HG03378 (cell line): ENCODE results near the gene PLEKHH1.
"Not testable (repeated sequence)": the region's sequence is repeated elsewhere in the genome, so short reads cannot be mapped to it uniquely, and the experiment has no call there.

Source experiments
- ATAC-seq: cut with Tn5 transposase; IDR thresholded peaks from one replicate; pipeline ENCODE4 v1.9.1; 2021; ENCODE audit warnings: mild to moderate bottlenecking, moderate library complexity; ENCODE audit not compliant: unreplicated experiment

Gene PLEKHH1

DNA sequence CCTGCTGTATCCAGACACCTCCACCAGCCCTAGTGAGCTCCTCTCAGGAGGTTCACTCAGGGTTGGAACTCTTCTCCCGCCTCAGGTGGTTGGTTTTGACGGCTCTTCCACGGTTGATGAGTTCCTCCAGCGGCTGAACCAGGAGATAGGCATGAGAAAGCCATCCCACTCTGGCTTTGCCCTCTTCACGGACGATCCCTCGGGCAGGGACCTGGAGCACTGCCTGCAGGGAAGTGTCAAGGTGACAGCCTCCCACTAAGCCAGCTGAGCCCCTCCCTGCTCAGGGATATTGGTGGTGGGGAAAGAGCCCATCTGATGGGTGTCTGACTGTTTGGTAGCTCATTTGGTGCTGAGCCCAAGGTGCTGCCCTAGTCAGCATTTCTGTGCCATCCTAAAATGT is 46.5 kb downstream of the PLEKHH1 start:
- no peak for ATAC-seq

DNA sequence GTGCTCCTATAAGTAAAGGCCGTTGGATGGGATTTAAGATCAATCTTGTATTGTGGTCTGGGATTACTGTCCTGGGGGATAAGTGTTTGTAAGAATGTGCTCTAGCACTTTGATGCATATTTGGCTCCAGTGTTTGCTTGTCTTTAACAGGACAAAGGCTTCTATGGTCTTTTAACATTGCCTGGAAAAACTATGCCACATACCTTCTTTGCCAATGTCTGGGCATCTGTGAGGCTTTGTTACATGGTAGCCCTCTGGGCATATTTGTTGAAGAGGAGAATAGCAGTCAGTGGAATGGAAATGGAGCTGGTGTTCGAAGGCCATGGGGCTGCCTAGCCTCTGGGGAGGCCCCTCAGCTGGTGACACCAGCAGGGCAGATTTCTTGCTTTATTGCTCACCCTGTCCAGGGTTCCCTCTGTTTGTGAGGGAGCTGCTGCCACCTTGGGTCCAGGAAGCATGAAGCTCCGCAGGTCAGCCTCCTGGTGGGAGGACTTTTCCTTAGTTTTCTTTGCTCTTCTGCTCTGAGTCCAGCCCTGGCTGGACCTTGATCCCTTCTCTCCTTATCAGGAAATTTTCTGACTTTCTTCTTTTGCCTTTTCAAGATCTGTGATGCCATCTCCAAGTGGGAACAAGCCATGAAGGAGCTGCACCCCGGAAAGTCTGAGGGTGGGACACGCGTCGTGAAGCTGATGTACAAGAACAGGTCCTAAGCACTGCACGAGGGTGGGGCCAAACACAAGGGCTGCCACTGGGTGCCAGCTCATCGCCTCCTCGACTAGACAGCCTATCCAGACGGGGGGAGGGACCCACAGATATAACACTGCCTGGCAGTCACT is 47.5 kb downstream of the PLEKHH1 start:
- no peak for ATAC-seq

DNA sequence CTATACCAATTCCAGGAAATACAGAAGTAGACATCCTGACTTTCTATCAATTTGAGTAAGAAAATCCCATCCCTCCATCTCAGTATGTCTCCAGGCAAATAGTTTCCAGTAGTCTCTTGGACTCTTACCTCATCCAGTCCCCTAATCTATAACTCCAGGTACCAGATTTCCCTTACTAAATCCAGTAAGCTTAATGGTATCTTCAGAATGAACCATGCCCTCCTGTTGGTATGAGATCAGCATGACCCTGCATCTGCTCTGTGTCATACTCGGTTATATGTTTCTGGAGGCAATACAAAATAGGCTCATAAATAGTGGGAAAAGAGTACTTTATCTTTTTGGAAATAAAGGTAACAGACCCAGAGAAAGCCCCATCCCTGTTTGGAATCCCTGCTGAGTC is 48.6 kb downstream of the PLEKHH1 start:
- no peak for ATAC-seq

- no peak for ATAC-seq
These were observed 49.0 kb downstream of the PLEKHH1 start for GRCh38 chr14:67582061-67582460.

- ATAC-seq, result peak; percentile 51
These were observed 50.9 kb downstream of the PLEKHH1 start for GRCh38 chr14:67583711-67584644.

DNA sequence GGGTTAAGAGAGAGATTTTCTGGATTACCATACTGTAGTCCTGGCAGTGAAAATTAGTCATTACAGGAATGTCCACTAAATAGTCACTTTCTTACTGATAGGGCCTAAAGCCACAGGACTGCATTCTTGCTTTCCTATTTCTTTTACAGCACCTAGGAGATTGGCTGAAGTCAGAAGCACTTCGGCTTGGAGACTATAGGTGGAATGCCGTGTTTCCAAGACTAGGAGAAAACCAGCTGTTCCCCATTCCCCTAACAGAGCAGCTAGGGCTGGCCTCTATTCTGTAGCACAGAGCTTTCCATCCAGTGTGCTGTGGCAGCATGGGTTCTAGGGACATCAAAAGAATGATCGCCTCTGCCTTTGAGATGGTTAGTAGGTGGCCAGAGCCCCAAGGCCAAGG is 51.9 kb downstream of the PLEKHH1 start:
- no peak for ATAC-seq

DNA sequence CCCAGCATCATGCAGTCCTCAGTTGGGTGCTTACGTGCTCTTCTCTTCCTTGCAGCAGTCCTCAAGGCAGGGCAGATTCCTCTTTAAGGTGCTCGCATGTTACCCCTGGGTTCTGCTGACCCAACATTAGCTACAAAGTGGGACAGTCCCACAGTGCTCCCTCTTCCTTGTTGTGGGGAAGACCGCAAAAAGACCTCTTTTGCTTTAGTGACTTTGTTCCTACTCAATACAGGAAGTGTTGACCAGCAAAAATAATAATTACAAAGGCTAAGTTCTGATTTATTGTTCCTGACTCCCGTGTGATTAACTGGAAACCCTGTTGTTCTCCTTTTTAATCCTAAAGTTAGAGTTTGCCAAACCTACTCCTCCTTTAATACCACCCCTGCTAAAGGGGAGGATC is 53.3 kb downstream of the PLEKHH1 start:
- ATAC-seq, result no peak

GRCh38 chr14:67589204-67589770 is 56.2 kb downstream of the PLEKHH1 start:
- no peak for ATAC-seq

DNA sequence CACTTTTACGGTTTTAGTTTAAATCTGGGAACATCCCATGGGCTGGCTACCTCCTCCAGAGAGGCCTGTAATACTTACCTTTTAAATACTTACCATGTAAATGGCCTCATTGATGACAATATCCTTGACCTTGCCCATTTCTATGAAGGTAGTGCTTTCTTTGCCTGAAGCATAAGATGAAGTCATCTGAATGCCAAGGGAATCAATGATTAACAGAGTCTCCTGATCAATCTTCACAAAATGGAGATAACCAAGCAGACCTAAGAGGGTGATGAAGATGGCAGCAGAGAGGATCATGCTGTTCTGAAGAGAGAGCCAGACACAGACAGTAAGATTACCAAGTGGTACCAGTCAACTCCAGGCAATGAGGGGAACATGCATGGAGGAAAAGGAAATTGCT is 60.6 kb downstream of the PLEKHH1 start:
- ATAC-seq, result not testable (repeated sequence)

GRCh38 chr14:67595392-67595791 is 62.3 kb downstream of the PLEKHH1 start:
- ATAC-seq, result no peak

DNA sequence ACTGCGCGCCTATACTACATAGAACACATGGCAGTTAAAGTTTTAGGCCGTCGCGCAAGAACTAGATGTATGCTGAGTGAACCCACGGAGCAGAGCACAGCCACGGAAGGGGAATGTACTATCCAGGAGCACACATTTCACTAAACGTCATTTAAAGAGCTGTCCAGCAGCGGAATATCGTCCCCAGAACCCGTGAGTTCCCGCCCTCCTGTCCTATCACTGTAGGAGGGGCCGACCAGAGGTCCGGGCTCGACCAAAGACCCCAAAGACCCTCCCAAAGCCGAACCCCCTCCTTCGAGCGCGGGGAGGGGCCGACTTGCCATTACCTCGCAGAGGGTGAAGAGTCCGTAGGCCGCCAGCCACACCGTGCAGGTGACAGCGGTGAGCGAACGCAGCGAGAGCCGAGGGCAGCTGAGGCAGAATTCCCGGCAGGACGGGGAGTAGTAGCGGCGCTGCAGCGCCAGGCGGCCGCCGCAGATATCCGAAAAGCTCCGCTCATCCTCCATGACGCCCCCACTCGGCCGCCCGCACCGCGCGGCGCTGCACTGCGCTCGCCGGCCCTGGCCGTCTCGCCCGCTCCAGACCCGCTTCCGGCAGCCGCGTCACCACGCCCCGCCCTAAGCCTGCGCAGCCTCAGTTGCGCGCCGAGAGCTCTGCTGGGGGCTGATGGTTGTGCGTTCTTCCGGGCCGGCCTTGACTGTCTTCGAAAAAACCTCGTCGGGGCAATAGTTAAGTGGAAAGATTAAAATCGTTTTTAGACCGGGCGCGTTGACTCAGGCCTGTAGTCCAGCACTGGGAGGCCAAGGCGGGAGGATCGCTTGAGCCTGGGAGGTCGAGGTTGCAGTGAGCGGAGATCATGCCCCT is 66.8 kb downstream of the PLEKHH1 start, which contains the start of gene PIGH:
TSS of gene PIGH (minus strand) at position 571 of the 864 bp plus-strand sequence. CDS start at position 506, 65 bp downstream.
- ATAC-seq, result peak; percentile 71

GRCh38 chr14:67600562-67600974 is 67.5 kb downstream of the PLEKHH1 start:
- not testable (repeated sequence) for ATAC-seq

DNA sequence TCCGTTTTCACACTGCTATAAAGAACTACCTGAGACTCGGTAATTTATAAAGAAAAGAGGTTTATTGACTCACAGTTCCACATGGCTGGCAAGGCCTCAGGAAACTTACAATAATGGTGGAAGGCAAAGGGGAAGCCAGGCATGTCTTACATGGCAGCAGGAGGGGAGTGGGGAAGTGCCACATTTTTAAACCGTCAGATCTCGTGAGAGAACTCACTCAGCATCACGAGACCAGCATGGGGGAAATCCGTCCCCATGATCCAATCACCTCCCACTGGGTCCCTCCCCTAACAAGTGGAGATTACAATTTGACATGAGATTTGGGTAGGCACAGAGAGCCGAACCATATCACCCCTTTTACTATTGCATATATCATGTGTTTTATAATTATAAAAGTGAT is 69.0 kb downstream of the PLEKHH1 start:
- ATAC-seq, result no peak

GRCh38 chr14:67602995-67603545 is 70.0 kb downstream of the PLEKHH1 start:
- peak; percentile 70 for ATAC-seq

DNA sequence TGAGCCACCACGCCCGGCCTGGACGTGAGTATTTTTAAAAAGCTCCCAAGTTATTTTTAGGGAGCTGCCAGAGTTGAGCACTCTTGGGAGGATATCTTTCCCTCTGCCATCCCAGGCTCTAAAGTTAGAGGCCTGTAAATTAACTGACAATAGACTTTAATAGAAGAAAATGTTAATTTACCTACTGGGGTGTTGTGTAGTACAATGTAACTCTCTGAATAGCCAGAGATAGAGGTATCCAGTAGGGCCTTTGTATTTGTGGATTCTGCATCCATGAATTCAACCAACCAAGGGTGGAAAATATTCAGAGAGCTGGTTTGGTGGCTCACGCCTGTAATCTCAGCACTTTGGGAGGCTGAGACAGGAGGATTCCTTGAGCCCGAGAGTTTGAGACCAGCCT is 74.6 kb downstream of the PLEKHH1 start:
- no peak for ATAC-seq

DNA sequence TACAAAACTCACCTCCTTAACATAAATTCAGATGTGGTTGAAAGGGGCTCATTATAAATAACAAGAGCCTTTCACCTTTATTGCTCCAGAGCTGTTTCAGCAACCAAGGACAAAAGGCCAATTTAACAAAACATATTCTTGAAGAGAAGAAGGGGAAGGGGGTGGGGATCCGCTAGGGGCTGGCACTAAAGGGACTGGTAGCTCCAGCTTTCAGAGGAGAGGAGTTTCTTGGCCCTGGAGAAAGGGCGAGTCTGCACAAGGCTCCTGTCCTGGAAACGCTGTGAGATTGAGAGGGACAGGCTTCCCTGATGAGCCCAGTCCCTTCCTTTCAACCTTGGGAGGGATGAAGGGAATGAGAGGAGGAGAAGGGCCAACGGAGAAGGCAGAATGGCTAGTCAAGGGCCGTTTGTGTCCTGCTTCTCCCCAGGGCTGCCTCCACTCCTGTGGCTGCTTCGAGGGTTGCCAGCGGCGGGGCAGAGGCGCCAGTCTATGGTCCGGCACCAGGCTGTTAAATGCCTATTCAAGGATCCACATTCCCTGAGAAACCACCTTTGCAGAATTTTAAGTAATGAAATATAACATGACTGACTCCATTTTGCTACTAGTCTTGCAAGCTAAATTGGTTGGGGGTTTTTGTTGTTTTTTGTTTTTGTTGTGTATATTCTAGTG is 76.7 kb downstream of the PLEKHH1 start:
- ATAC-seq, result no peak

DNA sequence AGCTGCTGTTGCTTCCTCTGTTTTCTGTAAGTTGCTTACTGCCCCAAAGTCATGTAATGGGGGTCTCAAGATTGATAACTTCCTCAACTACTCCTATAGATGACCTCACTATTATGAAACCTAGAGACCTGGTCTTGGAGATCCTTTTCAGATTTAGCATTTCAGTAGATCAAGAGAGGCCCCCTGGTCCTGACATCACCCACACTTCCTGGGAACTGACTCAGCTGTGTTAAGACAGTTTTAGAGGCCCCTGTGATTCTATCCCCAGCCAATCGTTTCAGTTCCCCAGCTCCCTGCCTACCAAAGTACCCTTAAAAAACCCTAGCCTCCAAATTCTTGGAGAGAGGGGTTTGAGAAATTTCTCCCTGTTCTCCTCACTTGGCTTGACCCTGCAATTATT is 77.4 kb downstream of the PLEKHH1 start:
- no peak for ATAC-seq

DNA sequence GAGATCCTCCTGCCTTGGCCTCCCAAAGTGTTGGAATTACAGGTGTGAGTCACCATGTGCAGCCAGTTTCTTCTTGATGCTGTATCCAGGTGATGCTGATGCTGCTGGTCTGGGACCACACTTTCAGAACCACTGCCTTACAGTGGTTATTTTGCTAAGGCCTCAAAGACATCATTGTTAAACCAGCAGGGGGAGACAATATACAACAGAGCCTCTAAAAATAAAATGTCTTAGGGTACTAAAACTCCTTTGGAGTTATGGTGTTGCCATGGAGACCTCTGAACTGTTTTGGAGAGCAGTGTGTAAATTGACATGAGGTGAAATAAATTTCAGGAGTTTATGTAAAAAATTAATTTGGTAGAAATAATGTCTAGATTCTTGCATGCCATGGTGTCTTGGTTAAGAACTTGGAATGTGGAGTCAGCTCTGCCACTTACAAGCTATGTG is 85.5 kb downstream of the PLEKHH1 start:
- ATAC-seq, result no peak

DNA sequence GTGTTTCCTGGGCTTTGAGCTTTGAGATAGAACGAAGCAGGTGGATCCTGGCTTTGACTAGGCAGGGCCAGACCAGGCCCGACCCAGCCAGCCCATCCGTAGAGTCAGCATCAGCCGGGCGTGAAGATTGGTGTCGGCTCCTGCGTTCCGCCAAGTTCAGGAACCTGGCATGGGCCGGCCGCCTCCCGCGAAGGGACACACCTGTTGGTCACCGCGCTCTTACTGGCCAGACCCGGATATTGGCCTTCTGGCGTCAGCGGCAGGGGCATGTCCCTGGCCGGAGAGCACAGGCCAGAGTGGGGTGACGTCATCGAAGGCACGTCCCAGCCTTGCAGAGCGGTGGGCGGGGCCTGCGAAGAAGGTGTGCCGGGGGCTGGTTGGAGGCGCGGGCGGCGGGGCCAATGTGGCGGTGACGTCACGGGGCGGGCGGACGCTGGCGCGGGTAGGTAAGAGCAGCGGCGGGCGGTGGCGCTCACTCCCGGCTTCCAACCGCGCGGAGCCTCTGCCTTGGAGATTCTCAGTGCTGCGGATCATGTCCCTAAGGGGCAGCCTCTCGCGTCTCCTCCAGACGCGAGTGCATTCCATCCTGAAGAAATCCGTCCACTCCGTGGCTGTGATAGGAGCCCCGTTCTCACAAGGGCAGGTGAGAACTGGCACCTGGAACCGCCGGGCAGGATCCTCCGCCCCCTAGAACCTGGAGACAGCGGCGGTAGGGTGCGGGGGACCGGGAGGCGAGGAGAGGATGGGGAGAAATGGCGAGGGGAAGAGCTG is 86.5 kb downstream of the PLEKHH1 start, which contains the start of gene ARG2:
TSS of gene ARG2 (plus strand) at position 475 of the 771 bp plus-strand sequence. CDS start at position 533, 58 bp downstream.
- ATAC-seq, result peak; percentile 81
